DMS153 (cell line): ENCODE data around the gene PITPNC1.
"Not testable (repeated sequence)": the region's sequence is repeated elsewhere in the genome, so short reads cannot be mapped to it uniquely, and the experiment has no call there.

ENCODE experiments used
- DNase-seq: peaks from one replicate; lab custom pipeline; 2025; lab: John Stamatoyannopoulos, UW

Gene PITPNC1

DNA sequence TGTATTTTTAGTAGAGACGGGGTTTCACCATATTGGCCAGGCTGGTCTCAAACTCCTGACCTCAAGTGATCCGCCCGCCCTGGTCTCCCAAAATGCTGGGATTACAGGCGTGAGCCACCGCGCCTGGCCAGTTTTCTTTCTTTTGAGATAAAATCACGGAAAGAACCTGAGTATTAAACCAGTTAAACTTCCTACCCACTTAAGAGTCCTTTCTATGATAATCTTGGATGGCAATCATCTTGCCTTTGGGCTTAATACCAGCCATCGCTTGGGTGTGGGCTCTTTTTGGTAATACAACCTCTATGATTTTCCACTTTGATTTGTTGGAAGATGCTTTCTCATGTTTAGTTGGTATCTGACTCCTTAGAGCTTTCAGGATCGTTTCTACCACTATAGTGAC is 24.0 kb downstream of the PITPNC1 start:
- DNase-seq = no peak

DNA sequence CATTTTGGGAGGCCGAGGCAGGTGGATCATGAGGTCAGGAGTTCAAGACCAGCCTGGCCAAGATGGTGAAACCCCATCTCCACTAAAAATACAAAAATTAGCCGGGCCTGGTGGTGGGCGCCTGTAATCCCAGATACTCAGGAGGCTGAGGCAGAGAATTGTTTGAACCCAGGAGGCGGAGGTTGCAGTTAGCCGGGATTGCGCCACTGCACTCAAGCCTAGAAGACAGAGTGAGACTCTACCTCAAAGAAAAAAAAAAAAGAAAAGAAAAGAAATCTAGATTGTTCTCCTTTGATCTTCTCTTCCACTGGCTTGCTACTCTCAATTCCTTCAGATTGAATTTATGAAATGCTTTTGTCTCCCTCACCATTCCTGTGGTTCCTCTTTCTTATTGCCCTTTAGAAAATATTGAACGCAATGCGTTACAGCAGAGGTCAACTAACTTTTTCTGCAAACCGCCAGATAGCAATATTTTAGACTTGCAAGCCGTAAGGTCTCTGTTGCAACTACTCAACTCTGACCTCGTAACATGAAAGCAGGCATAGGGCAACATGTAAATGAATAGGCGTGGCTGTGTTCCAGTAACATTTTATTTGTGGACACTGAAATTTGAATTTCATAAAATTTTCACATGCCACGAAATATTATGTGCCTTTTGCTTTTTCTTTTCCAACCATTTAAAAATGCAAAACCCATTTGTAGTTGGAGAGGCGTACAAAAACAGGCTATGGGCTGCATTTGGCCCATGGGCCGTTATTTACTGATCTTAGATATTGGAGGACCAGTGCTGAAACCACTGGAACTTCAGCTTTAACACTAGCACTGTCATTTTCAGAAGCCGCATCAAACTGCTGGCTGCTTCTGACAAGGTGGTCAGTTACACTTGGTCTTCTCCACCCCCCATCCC is 24.8 kb downstream of the PITPNC1 start:
- DNase-seq = no peak

- DNase-seq = no peak
Observed at GRCh38 chr17:67403065-67403464, 26.0 kb downstream of the PITPNC1 start.

GRCh38 chr17:67403483-67403882 is 26.4 kb downstream of the PITPNC1 start:
- DNase-seq = no peak

- not testable (repeated sequence) for DNase-seq
Observed at GRCh38 chr17:67408455-67408830, 31.4 kb downstream of the PITPNC1 start.

DNA sequence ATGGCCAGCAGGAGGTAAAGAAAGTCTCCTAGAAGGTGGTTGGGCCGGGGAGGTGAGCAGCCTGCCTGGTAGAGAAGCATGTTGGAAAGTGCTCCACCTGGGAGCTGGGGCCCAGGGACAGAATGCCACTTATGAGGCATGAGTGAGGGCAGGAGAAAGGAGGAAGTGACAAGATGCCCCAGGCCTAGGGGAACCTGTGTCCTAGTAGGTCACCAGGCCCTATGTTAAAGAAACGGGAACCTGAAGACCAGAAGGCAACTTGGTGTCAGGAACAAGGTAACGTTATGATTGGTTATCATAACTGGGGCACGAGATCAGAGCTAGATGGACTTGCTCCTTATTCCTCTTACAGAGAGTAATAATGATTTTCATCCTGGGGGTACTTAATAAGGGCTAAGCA is 34.3 kb downstream of the PITPNC1 start:
- DNase-seq = no peak

DNA sequence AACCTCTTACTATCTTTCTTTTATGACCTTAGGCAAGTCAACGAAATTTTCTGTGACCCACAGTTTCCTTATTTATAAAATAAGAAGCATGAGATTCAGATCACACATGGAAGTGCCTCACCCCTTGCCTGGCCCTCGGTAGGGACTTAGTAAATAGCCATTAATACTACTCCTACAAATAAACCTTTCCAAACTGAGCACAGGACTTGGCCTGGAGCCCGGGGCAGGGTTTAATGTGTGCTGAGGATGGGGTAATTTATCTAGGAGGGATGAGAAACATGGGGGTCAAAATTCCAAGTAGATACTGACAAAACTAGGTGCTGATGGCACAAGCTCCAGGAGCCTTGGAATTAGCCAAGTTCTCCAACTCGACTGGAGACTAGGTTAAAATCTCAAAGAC is 35.0 kb downstream of the PITPNC1 start:
- no peak for DNase-seq

- DNase-seq = no peak
Observed at GRCh38 chr17:67412941-67413340, 35.9 kb downstream of the PITPNC1 start.

DNA sequence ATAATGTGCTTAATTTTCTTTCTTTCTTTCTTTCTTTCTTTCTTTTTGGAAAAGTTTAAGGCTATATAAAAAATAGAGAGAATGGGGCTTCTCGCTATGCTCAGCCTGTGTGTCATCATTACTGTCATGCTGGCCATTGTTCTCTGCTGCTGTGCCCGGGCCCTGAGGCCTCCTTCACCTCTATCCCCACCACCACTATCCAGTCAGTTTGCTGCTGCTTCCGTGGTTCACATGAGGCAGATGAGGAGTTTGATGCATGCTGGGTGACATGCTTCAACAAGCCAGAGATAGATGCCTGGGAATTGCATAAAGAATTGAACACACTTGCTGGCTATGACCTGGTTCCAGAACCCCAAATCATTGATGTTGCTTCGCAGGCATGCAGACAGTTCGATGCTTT is 36.3 kb downstream of the PITPNC1 start:
- DNase-seq = no peak

DNA sequence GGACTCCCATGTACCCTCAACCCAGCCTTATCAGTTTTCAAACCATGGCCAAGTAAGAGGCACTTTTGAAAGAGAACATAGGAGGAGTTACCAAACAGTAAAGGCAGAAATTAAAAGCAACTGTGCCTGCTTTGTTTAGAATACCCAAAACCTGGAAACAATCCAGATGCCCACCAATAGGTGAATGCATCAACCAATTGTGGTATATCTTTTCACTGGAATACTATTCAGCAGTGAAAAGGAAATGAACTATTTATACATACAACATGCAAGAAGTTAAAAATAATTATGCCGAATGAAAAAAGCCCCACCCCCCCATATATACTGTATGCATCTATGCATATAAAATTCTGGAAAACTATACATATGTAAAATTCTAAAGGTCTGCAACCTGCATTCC is 37.0 kb downstream of the PITPNC1 start:
- no peak for DNase-seq

DNA sequence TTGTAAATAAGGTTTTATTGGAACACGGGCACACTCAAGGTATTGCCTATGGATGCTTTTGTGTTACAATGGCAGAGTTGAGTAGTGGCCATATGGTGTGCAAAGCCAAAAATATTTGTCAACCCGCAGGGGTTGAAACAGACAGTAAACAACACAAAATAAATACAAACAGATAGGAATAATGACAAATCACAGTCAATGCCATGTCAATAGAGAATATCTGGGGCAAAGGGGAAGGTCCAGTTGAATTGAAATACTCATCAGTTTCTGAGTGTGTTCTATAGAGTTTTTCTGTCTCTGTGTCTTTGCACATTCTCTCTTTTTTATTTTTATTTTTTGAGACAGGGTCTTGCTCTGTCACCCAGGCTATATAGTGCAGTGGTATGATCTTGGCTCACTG is 37.5 kb downstream of the PITPNC1 start:
- DNase-seq = no peak

- no peak for DNase-seq
Observed at GRCh38 chr17:67415291-67415690, 38.2 kb downstream of the PITPNC1 start.

DNA sequence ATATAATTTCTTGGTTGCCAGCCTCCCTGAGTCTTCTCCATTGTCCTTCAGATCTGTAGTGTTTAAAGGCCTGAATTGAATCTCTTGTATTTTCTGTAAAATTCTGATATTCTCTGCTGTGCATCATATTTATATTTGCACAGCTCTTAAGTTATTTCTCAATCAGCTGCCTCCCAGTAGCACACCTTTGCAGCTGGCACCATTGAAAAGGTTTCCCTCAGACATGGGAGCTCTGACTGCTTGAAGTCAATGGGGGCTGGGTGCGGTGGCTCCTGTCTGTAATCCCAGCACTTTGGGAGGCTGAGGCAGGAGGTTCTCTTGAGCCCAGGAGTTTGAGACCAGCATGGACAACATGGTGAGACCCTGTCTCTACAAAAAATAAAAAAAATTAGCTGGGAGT is 40.4 kb downstream of the PITPNC1 start:
- no peak for DNase-seq

- DNase-seq = no peak
Observed at GRCh38 chr17:67420994-67421393, 43.9 kb downstream of the PITPNC1 start.

GRCh38 chr17:67421869-67422273 is 44.8 kb downstream of the PITPNC1 start:
- peak; percentile 52 for DNase-seq

DNA sequence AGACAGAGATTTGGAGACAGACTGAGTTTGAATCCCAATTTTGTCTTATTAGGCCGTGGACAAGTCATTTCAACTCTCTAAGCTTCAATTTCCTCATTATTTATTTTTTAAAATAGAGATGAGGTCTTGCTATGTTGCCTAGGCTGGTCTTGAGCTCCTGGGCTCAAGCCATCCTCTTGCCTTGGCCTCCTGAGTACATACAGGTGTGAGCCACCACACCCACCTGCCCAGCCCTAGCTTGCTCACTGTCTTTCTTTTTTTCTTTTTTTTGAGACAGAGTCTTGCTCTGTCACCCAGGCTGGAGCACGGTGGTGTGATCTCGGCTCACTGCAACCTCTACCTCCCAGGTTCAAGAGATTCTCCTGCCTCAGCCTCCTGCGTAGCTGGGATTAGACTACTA is 45.2 kb downstream of the PITPNC1 start:
- not testable (repeated sequence) for DNase-seq

GRCh38 chr17:67422897-67423296 is 45.8 kb downstream of the PITPNC1 start:
- DNase-seq = no peak

DNA sequence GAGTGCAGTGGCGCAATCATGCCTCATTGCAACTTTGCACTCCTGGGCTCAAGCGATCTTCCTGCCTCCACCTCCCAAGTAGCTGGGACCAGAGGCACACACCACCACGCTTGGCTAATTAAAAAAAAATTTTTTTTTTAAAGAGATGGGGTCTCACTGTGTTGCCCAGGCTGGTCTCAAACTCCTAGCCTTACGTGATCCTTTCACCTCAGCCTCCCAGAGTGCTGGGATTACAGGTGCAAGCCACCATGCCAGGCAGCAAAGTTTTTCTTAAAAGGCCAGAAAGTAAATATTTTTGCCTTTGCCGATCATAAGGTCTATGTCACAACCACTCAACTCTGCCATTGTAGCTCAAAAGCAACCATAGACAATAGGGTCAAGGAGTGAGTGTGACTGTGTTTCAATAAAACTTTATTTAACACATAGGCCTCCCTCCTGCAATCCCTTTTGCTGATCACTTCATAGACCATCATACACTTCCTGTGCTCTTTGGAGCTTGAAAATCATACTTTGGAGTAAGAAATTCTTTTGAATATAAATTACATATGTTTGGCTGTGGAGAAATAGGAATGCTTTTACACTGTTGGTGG is 48.6 kb downstream of the PITPNC1 start:
- no peak for DNase-seq

- DNase-seq = no peak
Observed at GRCh38 chr17:67427424-67427823, 50.3 kb downstream of the PITPNC1 start.

GRCh38 chr17:67430515-67430914 is 53.4 kb downstream of the PITPNC1 start:
- not testable (repeated sequence) for DNase-seq

- no peak for DNase-seq
Observed at GRCh38 chr17:67431249-67432015, 54.4 kb downstream of the PITPNC1 start.

DNA sequence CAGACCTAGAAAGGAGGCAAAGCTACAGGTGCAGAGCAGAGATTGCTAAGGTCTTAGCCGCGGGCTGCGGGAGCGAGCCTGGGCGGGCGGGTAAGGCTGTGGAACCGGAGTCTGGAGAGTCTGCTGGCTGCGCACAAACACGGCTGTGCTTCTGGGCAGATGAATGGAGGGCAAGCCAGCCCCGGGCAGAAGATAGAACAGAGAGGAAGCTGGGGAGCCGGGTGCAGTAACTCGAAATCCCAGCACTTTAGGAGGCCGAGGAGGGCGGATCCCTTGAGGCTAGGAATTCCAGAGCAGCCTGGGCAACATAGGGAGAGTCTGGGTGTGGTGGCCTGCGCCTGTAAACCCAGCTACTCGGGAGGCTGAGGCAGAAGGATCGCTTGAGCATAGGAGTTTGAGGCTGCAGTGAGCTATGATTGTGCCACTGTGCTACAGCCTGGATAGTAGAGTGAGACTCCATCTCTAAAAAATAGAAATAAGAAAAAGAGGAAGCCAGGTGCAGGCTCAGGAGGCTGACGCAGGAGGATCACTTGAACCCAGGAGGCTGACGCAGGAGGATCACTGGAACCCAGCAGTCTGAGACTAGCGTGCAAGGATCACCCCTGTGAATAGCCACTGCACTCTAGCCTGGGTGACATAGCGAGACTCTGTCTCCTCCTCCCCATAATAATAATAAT is 56.3 kb downstream of the PITPNC1 start:
- DNase-seq = no peak
